Endothelial cell (in vitro differentiated cells): ENCODE data around the gene ZNF670. TPM values are rescaled to one million over a fixed set of nuclear protein-coding genes. Genes with fewer than 3 reads are reported as not detected.
A peak's percentile ranks its signal among the peaks of the same experiment; 100 is the strongest.
"Not testable (repeated sequence)": the region's sequence is repeated elsewhere in the genome, so short reads cannot be mapped to it uniquely, and the experiment has no call there.

Experiments used
- DNase-seq: peaks from one replicate; pipeline ENCODE4 v3.0.0; 2021; ENCODE audit warnings: low spot score
- H3K27ac Mint-ChIP-seq: one replicate; pipeline ENCODE4 v1.8.0; 2021; ENCODE audit warnings: mixed read lengths, inconsistent platforms; ENCODE audit not compliant: unreplicated experiment
- H3K27me3 Mint-ChIP-seq: one replicate; pipeline ENCODE4 v1.8.0; 2021; ENCODE audit warnings: mild to moderate bottlenecking, moderate library complexity, mixed read lengths, inconsistent platforms; ENCODE audit not compliant: unreplicated experiment
- H3K36me3 Mint-ChIP-seq: one replicate; pipeline ENCODE4 v1.8.0; 2021; ENCODE audit warnings: mild to moderate bottlenecking, low read depth, mixed read lengths, inconsistent platforms; ENCODE audit not compliant: unreplicated experiment
- H3K4me1 Mint-ChIP-seq: one replicate; pipeline ENCODE4 v1.8.0; 2021; ENCODE audit warnings: mild to moderate bottlenecking, mixed read lengths, inconsistent platforms; ENCODE audit not compliant: unreplicated experiment
- H3K4me3 Mint-ChIP-seq: one replicate; pipeline ENCODE4 v1.8.0; 2021; ENCODE audit warnings: mild to moderate bottlenecking, mixed read lengths, inconsistent platforms; ENCODE audit not compliant: unreplicated experiment
- H3K9me3 Mint-ChIP-seq: one replicate; pipeline ENCODE4 v1.8.0; 2021; ENCODE audit warnings: mixed read lengths, inconsistent platforms; ENCODE audit not compliant: unreplicated experiment
- total RNA-seq: library from RNA; stranded (reverse); fragmentation: NEBNext Ultra II Directional; extraction: Animal tissue kit (Norgen Biotek cat#: 25700); gene quantifications from one replicate; pipeline ENCODE4 v1.2.1, GENCODE V29; 2021; ENCODE audit not compliant: unreplicated experiment
- TF ChIP-seq, protein P1 (sequence below): fragments of 200-600 bp; sonication (generic); IDR thresholded peaks from one replicate; pipeline ENCODE4 v1.5.0; 2021; ENCODE audit warnings: antibody characterized with exemption; ENCODE audit not compliant: unreplicated experiment

Gene ZNF670
- total RNA-seq, 1 donor from 2014 or later, result 9.7 TPM

GRCh38 chr1:247054992-247055415, 23.6 kb downstream of the ZNF670 start:
- Mint-ChIP-seq H3K4me3 (no peak overlapping the region), H3K27me3 (peaks cover 5% of the 10 kb centered on the region), H3K36me3 (peaks cover 48% of the 10 kb centered on the region), H3K4me1 (no peaks in the 10 kb centered on the region), H3K9me3 (peaks cover 42% of the 10 kb centered on the region), H3K27ac (no peak overlapping the region)
- DNase-seq, result no peak
- TF ChIP-seq, protein P1, sequence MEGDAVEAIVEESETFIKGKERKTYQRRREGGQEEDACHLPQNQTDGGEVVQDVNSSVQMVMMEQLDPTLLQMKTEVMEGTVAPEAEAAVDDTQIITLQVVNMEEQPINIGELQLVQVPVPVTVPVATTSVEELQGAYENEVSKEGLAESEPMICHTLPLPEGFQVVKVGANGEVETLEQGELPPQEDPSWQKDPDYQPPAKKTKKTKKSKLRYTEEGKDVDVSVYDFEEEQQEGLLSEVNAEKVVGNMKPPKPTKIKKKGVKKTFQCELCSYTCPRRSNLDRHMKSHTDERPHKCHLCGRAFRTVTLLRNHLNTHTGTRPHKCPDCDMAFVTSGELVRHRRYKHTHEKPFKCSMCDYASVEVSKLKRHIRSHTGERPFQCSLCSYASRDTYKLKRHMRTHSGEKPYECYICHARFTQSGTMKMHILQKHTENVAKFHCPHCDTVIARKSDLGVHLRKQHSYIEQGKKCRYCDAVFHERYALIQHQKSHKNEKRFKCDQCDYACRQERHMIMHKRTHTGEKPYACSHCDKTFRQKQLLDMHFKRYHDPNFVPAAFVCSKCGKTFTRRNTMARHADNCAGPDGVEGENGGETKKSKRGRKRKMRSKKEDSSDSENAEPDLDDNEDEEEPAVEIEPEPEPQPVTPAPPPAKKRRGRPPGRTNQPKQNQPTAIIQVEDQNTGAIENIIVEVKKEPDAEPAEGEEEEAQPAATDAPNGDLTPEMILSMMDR, result no peak

GRCh38 chr1:247047702-247048101, 30.9 kb downstream of the ZNF670 start:
- H3K36me3 Mint-ChIP-seq, result peaks cover 78% of the 10 kb centered on the region
- no peak overlapping the region for H3K4me3 Mint-ChIP-seq
- DNase-seq, result no peak
- no peak overlapping the region for H3K27ac Mint-ChIP-seq
- peaks cover 66% of the 10 kb centered on the region for H3K9me3 Mint-ChIP-seq
- H3K27me3 Mint-ChIP-seq, result peaks cover 4% of the 10 kb centered on the region
- TF ChIP-seq, protein P1, result no peak
- no peaks in the 10 kb centered on the region for H3K4me1 Mint-ChIP-seq

GRCh38 chr1:247047260-247047659, 31.4 kb downstream of the ZNF670 start:
- peaks cover 78% of the 10 kb centered on the region for H3K36me3 Mint-ChIP-seq
- no peaks in the 10 kb centered on the region for H3K4me1 Mint-ChIP-seq
- DNase-seq, result no peak
- peaks cover 4% of the 10 kb centered on the region for H3K27me3 Mint-ChIP-seq
- H3K4me3 Mint-ChIP-seq, result peak overlapping the region; percentile 65
- TF ChIP-seq, protein P1, result no peak
- H3K9me3 Mint-ChIP-seq, result peaks cover 66% of the 10 kb centered on the region
- H3K27ac Mint-ChIP-seq, result no peak overlapping the region

DNA sequence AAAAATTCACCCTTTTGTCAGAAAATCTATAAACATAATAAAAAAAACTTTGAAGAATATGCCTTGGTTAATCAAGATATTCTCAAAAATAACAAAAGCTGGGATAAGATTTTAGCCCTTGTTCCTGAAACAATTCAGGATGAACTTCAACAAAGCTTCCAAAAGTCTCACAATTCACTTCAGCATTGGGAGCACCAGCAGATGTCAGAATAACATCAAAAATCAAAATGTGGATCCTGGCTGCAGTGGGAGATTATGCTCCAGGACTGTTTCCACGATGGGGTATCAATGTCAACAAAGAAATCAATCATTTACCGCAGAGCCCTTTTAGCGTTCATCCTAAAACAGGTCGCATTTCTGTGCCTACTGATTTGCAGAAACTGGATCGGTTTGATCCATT, 35.2 kb downstream of the ZNF670 start:
- TF ChIP-seq, protein P1, result no peak
- Mint-ChIP-seq H3K4me3 (peak overlapping the region; percentile 77), H3K36me3 (peaks cover 85% of the 10 kb centered on the region), H3K27ac (no peak overlapping the region), H3K4me1 (no peaks in the 10 kb centered on the region), H3K9me3 (peaks cover 46% of the 10 kb centered on the region), H3K27me3 (peaks cover 4% of the 10 kb centered on the region)
- DNase-seq, result no peak

DNA sequence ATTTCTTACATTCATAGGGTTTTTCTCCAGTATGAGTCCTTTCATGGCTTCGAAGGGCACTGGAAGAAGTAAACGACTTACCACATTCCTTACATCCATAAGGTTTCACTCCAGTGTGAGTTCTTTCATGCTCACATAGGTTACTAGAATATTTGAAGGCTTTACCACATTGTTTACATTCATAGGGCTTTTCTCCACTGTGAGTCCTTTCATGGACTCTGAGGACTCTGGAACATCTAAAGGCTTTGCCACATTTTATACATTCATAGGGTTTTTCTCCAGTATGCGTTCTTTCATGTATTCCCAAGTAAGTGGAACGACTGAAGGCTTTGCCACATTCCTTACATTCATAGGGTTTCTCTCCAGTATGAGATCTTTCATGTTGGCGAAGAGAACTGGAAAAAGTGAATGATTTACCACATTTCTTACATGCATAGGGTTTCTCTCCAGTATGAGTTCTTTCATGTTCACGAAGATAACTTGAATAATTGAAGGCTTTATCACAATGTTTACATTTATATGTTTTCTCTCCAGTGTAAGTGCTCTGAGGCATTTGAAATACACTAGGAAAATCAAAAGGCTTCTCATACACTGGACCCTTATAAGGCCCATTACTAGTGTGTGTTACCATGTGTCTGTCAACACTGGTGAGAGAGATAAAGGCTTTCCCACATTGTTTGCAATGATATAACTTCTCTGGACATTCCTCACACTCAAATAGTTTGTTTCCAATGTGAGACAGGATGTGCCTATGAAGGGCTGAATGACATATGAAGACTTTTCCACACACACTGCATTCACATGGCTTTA, 40.9 kb downstream of the ZNF670 start:
- Mint-ChIP-seq H3K27me3 (peaks cover 7% of the 10 kb centered on the region), H3K4me3 (peak overlapping the region; percentile 76), H3K4me1 (no peaks in the 10 kb centered on the region)

DNA sequence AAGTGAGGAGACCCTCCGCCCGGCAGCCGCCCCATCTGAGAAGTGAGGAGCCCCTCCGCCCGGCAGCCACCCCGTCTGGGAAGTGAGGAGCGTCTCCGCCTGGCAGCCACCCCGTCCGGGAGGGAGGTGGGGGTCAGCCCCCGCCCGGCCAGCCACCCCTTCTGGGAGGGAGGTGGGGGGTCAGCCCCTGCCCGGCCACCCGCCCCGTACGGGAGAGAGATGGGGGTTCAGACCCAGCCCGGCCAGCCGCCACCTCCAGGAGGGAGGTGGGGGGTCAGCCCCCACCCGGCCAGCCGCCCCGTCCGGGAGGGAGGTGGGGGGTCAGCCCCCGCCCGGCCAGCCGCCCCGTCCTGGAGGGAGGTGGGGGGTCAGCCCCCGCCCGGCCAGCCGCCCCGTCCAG, 46.3 kb downstream of the ZNF670 start:
- H3K36me3 Mint-ChIP-seq, result peaks cover 57% of the 10 kb centered on the region
- not testable (repeated sequence) for DNase-seq, H3K4me3 Mint-ChIP-seq, H3K27ac Mint-ChIP-seq, H3K4me1 Mint-ChIP-seq
- H3K9me3 Mint-ChIP-seq, result peaks cover 48% of the 10 kb centered on the region
- peaks cover 13% of the 10 kb centered on the region for H3K27me3 Mint-ChIP-seq

More for the DNA sequence above, 40.9 kb downstream of the ZNF670 start:
- TF ChIP-seq, protein P1, result no peak
- H3K27ac Mint-ChIP-seq, result no peak overlapping the region
- peaks cover 48% of the 10 kb centered on the region for H3K9me3 Mint-ChIP-seq
- peaks cover 87% of the 10 kb centered on the region for H3K36me3 Mint-ChIP-seq
- no peak for DNase-seq
